GM12878 (cell line): ENCODE measurements around the gene TTI1. TPM values are rescaled to one million over a fixed set of nuclear protein-coding genes. Genes with fewer than 3 reads are reported as not detected.

ENCODE experiments used
- ATAC-seq: fragments of 200-7000 bp; cut with Tn5 transposase; 3 replicates; pipeline ENCODE4 v1.9.1; 2020; ENCODE audit warnings: mild to moderate bottlenecking, moderate library complexity
- BruUV-seq: library from RNA; stranded (reverse); fragments of 400-500 nt; replicated peaks from 2 replicates; lab custom pipeline; 2021; lab: Mats Ljungman, UMichigan
- CTCF ChIA-PET: fragments of 300-600 bp; sonication (Branson Sonifier 250); formaldehyde crosslinking; extraction: SDS; loops from one replicate; lab custom pipeline; 2021; ENCODE audit warnings: inconsistent platforms; lab: Yijun Ruan, JAX
- POLR2A ChIA-PET: fragments of 350-600 bp; formaldehyde crosslinking; extraction: SDS; loops from one replicate; lab custom pipeline; 2021; ENCODE audit warnings: inconsistent platforms; lab: Charles Lee
- RAD21 ChIA-PET: fragments of 300-600 bp; sonication (Branson Sonifier 250); formaldehyde crosslinking; loops from one replicate; lab custom pipeline; 2023; ENCODE audit warnings: antibody characterized with exemption; ENCODE audit not compliant: unreplicated experiment; lab: Charles Lee
- SMC1A ChIA-PET: fragments of 300-600 bp; sonication (Branson Sonifier 250); formaldehyde crosslinking; loops from one replicate; lab custom pipeline; 2023; ENCODE audit not compliant: unreplicated experiment, uncharacterized antibody; lab: Charles Lee
- DNase-seq: peaks from one replicate; pipeline ENCODE4 v3.0.0-alpha.2; 2011; ENCODE audit warnings: low read depth, low spot score
- FAIRE-seq: peaks from 3 replicates; lab custom pipeline; 2011; peaks lifted over from hg19 to GRCh38; lab: Jason Lieb, UNC
- H2AFZ ChIP-seq: 2 replicates; pipeline ENCODE4 v1.6.0; 2011; ENCODE audit warnings: low read depth, low read length, control low read depth; ENCODE audit not compliant: control insufficient read depth
- H3K27ac ChIP-seq: 2 replicates; pipeline ENCODE4 v1.5.1; 2011; ENCODE audit warnings: control low read depth; ENCODE audit not compliant: control insufficient read depth, insufficient read depth
- H3K27me3 ChIP-seq, 2 experiments: replicated peaks in 1 of 2; 2 replicates each; pipeline versions ENCODE4 v1.6.0 to v1.6.1; 2011; ENCODE audit warnings: low read length in 1 of 2; ENCODE audit not compliant: control insufficient read depth in 2 of 2, insufficient read depth in 2 of 2
- H3K36me3 ChIP-seq, 2 experiments: 2 replicates each; pipeline ENCODE4 v1.5.1; 2011; ENCODE audit warnings: low read length in 1 of 2; ENCODE audit not compliant: control insufficient read depth in 2 of 2, insufficient read depth in 2 of 2
- H3K4me1 ChIP-seq: 2 replicates; pipeline ENCODE4 v1.6.1; 2011; ENCODE audit warnings: mild to moderate bottlenecking, low read length, moderate library complexity, mixed read lengths; ENCODE audit not compliant: control insufficient read depth, insufficient read depth
- H3K4me2 ChIP-seq: 2 replicates; pipeline ENCODE4 v1.6.0; 2011; ENCODE audit warnings: control low read depth; ENCODE audit not compliant: control insufficient read depth, insufficient read depth
- H3K4me3 ChIP-seq: fragments of 200-600 bp; sonication (generic); 2 replicates; pipeline ENCODE4 v1.5.1; 2016
- H3K79me2 ChIP-seq: 2 replicates; pipeline ENCODE4 v1.6.0; 2011; ENCODE audit warnings: low read length; ENCODE audit not compliant: control insufficient read depth, insufficient read depth
- H3K9ac ChIP-seq: 2 replicates; pipeline ENCODE4 v1.8.0; 2011; ENCODE audit warnings: low read length, control low read depth, mixed read lengths; ENCODE audit not compliant: control insufficient read depth, insufficient read depth
- H3K9me3 ChIP-seq: replicated peaks from 3 replicates; pipeline ENCODE4 v1.5.1; 2011; ENCODE audit warnings: mild to moderate bottlenecking, low read length; ENCODE audit not compliant: control insufficient read depth, insufficient read depth
- H4K20me1 ChIP-seq: 2 replicates; pipeline ENCODE4 v1.6.0; 2011; ENCODE audit not compliant: control insufficient read depth, insufficient read depth
- ATF7 ChIP-seq: fragments of 450-650 bp; IDR thresholded peaks from 2 replicates; pipeline ENCODE4 v1.6.1; 2016; ENCODE audit warnings: low read depth, mild to moderate bottlenecking
- BACH1 ChIP-seq: fragments of 450-650 bp; IDR thresholded peaks from 2 replicates; pipeline ENCODE4 v1.6.1; 2017; ENCODE audit warnings: mild to moderate bottlenecking, borderline replicate concordance
- E4F1 ChIP-seq: fragments of 450-650 bp; IDR thresholded peaks from 2 replicates; pipeline ENCODE4 v1.6.1; 2018; ENCODE audit warnings: borderline replicate concordance, mild to moderate bottlenecking; ENCODE audit not compliant: partially characterized antibody
- GABPA ChIP-seq: IDR thresholded peaks from 2 replicates; pipeline ENCODE4 v1.6.1; 2014; ENCODE audit warnings: antibody characterized with exemption, low read depth, mild to moderate bottlenecking, inconsistent platforms
- HDAC6 ChIP-seq: fragments of 200-600 bp; sonication (generic); IDR thresholded peaks from one replicate; pipeline ENCODE4 v1.8.0; 2017; ENCODE audit warnings: antibody characterized with exemption; ENCODE audit not compliant: unreplicated experiment
- NR2F1 ChIP-seq: fragments of 450-650 bp; conservative IDR thresholded peaks from 2 replicates; pipeline ENCODE4 v1.6.1; 2017; ENCODE audit warnings: mild to moderate bottlenecking
- SKIL ChIP-seq: fragments of 450-650 bp; IDR thresholded peaks from 2 replicates; pipeline ENCODE4 v1.6.1; 2017; ENCODE audit warnings: mild to moderate bottlenecking, low read depth, inconsistent platforms; ENCODE audit not compliant: poor library complexity, severe bottlenecking
- SPI1 ChIP-seq: IDR thresholded peaks from 2 replicates; pipeline ENCODE4 v1.6.1; 2011; ENCODE audit warnings: low read depth, mild to moderate bottlenecking, low read length, moderate library complexity, borderline replicate concordance; ENCODE audit not compliant: insufficient read depth
- WGBS: methylation state at CpG from one replicate; pipeline ENCODE4 v1.1.6; 2016; ENCODE audit warnings: low lambda C conversion rate; ENCODE audit not compliant: insufficient replicate concordance, insufficient coverage; ENCODE audit errors: missing lambda C conversion rate; 5-methylcytosine and 5-hydroxymethylcytosine counted together
- in situ Hi-C: fragments of 300-500 bp; cut with MboI; formaldehyde crosslinking; loops from 9 replicates; pipeline ENCODE4 v1.14.3; 2018; ENCODE audit warnings: mixed read lengths
- intact Hi-C: fragments of 100-400 bp; cut with micrococcal nuclease; formaldehyde crosslinking; loops from one replicate; pipeline ENCODE4 v1.14.2; 2022; ENCODE audit not compliant: unreplicated experiment
- polyA plus RNA-seq, 11 experiments: library from polyadenylated mRNA; depleted of rRNA in 4 of 11; unstranded in 6 of 11; stranded (reverse) in 5 of 11; fragments of >200 nt; fragmentation: Nextera tagmentation in 4 of 11; fragmentation: Illumina TruSeq in 1 of 11; extraction: Ambion mirVana in 4 of 11; extraction: Trizol in 1 of 11; gene quantifications; 1 replicate in 1 of 11; 2 replicates in 10 of 11; pipeline versions ENCODE4 v1.2.1 to v1.2.3, GENCODE V29; 2011 to 2016; ENCODE audit warnings: inconsistent platforms in 2 of 11, missing spikeins in 2 of 11, low read depth in 1 of 11
- total RNA-seq, 4 experiments: library from RNA; depleted of rRNA in 3 of 4; stranded (reverse); fragments of >200 nt in 3 of 4; fragmentation: Illumina TruSeq in 1 of 4; extraction: Trizol in 1 of 4; gene quantifications; 2 replicates each; pipeline versions ENCODE4 v1.2.1 to v1.2.3, GENCODE V29; 2013 to 2021

TTI1 gene
- total and polyA plus RNA-seq, 10 of the 15 experiments (the other 5 are each of a cell fraction or from before 2014, with no cell fraction given), result 5.3 to 44.6 (median 24.9) TPM

- H3K4me3 ChIP-seq, result no peak overlapping the region
- TF ChIP-seq SPI1 (no peak), NR2F1 (no peak), BACH1 (no peak), ATF7 (no peak), HDAC6 (no peak), SKIL (no peak), E4F1 (no peak), GABPA (no peak)
- H3K36me3 ChIP-seq, result no peaks in the 10 kb centered on the region
- DNase-seq (no peak), FAIRE-seq (no peak), ATAC-seq (no peak)
- H3K27ac ChIP-seq, result no peak overlapping the region
- WGBS, result 36% methylated on average over 4 of the region's 4 CpGs
- POLR2A ChIA-PET, result interaction anchor here (0.6 kb wide), 1 partner anchor 18 kb away, joined by 3 read pairs; no protein-coding TSS in a partner anchor
- SMC1A ChIA-PET, result no interaction called here
- no peaks in the 10 kb centered on the region for H3K27me3 ChIP-seq
- no peak overlapping the region for H3K4me2 ChIP-seq
- H3K4me1 ChIP-seq, result no peaks in the 10 kb centered on the region
- intact Hi-C loops, result no loop called here
- BruUV-seq, result no TSS peak
- CTCF ChIA-PET, result no interaction called here
- H2AFZ ChIP-seq, result no peak overlapping the region
- in situ Hi-C loops, result no loop called here
- no peaks in the 10 kb centered on the region for H3K9me3 ChIP-seq
- no peaks in the 10 kb centered on the region for H3K79me2 ChIP-seq
- no peaks in the 10 kb centered on the region for H4K20me1 ChIP-seq
- RAD21 ChIA-PET, result no interaction called here
- H3K9ac ChIP-seq, result no peak overlapping the region
Measured at GRCh38 chr20:37937686-37938085, 95.6 kb downstream of the TTI1 start.
